Smooth muscle cell (in vitro differentiated cells): Measurements from ENCODE around the gene ATG10. TPM values are rescaled to one million over a fixed set of nuclear protein-coding genes. Genes with fewer than 3 reads are reported as not detected.

Experiments used
- DNase-seq: peaks from one replicate; lab custom pipeline; 2025; ENCODE audit not compliant: unreplicated experiment; lab: John Stamatoyannopoulos, UW
- H2AFZ ChIP-seq: fragments of 200-600 bp; sonication (generic); 2 replicates; pipeline ENCODE4 v1.6.0; 2016; ENCODE audit warnings: antibody characterized with exemption, low read depth, mild to moderate bottlenecking
- H3F3A ChIP-seq: fragments of 200-600 bp; sonication (generic); 2 replicates; pipeline ENCODE4 v1.6.0; 2017; ENCODE audit warnings: antibody characterized with exemption, low read depth
- H3K27ac ChIP-seq: fragments of 200-600 bp; sonication (generic); 2 replicates; pipeline ENCODE4 v1.5.1; 2016; ENCODE audit warnings: low read depth, mild to moderate bottlenecking
- H3K27me3 ChIP-seq: fragments of 200-600 bp; sonication (generic); 2 replicates; pipeline ENCODE4 v1.6.1; 2016; ENCODE audit warnings: low read depth, mild to moderate bottlenecking
- H3K36me3 ChIP-seq: fragments of 200-600 bp; sonication (generic); 2 replicates; pipeline ENCODE4 v1.5.1; 2016; ENCODE audit warnings: low read depth
- H3K4me1 ChIP-seq: fragments of 200-600 bp; sonication (generic); 2 replicates; pipeline ENCODE4 v1.5.1; 2016; ENCODE audit warnings: low read depth
- H3K4me2 ChIP-seq: fragments of 200-600 bp; sonication (generic); 2 replicates; pipeline ENCODE4 v1.6.0; 2016; ENCODE audit warnings: mild to moderate bottlenecking
- H3K4me3 ChIP-seq: fragments of 200-600 bp; sonication (generic); 2 replicates; pipeline ENCODE4 v1.5.1; 2016; ENCODE audit warnings: mild to moderate bottlenecking
- H3K79me2 ChIP-seq: fragments of 200-600 bp; sonication (generic); 2 replicates; pipeline ENCODE4 v1.6.0; 2016; ENCODE audit warnings: low read depth, mild to moderate bottlenecking
- H3K9ac ChIP-seq: fragments of 200-600 bp; sonication (generic); 2 replicates; pipeline ENCODE4 v1.6.0; 2016; ENCODE audit warnings: low read depth
- H3K9me3 ChIP-seq: fragments of 200-600 bp; sonication (generic); replicated peaks from 2 replicates; pipeline ENCODE4 v1.5.1; 2016; ENCODE audit warnings: low read depth
- H4K20me1 ChIP-seq: fragments of 200-600 bp; sonication (generic); 2 replicates; pipeline ENCODE4 v1.6.0; 2016; ENCODE audit warnings: low read depth
- WGBS: methylation state at CpG from one replicate; pipeline ENCODE4 v1.1.7; 2016; ENCODE audit warnings: low lambda C conversion rate; 5-methylcytosine and 5-hydroxymethylcytosine counted together
- polyA plus RNA-seq: library from polyadenylated mRNA; unstranded; fragments of >200 nt; fragmentation: Nextera tagmentation; extraction: Ambion mirVana; gene quantifications from 2 replicates; pipeline ENCODE4 v1.2.1, GENCODE V29; 2016
- total RNA-seq: library from RNA; depleted of rRNA; stranded (reverse); fragments of >200 nt; gene quantifications from 2 replicates; pipeline ENCODE4 v1.2.3, GENCODE V29; 2014
- TF ChIP-seq, protein P1 (sequence below): fragments of 200-600 bp; sonication (generic); IDR thresholded peaks from 2 replicates; pipeline ENCODE4 v1.5.1; 2017; ENCODE audit warnings: borderline replicate concordance, mild to moderate bottlenecking, antibody characterized with exemption; ENCODE audit not compliant: insufficient read depth, poor library complexity, severe bottlenecking

ATG10 gene
- total and polyA plus RNA-seq, 2 experiments from 2014 or later, result 7.2 to 12.5 TPM

DNA sequence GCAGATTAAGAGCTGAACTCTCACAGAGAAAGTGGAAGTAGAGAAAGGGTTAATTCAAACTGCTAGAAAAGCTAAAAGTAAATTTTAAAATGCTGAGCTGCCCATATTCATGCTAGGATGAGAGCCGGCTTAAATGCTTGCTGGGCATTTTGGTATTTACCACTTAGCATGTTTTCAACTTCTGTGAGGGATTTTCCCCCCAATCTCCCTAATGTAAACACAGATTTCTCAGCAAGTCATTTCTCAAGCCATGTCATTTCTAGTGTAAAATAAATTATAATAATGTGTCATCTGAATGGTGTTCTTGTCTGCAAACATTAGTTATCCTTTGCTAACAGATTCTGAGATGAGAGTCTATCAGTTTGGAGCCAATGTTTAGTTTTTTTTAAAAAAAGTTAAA is 284.0 kb downstream of the ATG10 start:
- no peaks in the 10 kb centered on the region for H3K27me3 ChIP-seq
- H4K20me1 ChIP-seq, result no peaks in the 10 kb centered on the region
- no peaks in the 10 kb centered on the region for H3K9me3 ChIP-seq
- no peaks in the 10 kb centered on the region for H3K79me2 ChIP-seq
- TF ChIP-seq, protein P1, sequence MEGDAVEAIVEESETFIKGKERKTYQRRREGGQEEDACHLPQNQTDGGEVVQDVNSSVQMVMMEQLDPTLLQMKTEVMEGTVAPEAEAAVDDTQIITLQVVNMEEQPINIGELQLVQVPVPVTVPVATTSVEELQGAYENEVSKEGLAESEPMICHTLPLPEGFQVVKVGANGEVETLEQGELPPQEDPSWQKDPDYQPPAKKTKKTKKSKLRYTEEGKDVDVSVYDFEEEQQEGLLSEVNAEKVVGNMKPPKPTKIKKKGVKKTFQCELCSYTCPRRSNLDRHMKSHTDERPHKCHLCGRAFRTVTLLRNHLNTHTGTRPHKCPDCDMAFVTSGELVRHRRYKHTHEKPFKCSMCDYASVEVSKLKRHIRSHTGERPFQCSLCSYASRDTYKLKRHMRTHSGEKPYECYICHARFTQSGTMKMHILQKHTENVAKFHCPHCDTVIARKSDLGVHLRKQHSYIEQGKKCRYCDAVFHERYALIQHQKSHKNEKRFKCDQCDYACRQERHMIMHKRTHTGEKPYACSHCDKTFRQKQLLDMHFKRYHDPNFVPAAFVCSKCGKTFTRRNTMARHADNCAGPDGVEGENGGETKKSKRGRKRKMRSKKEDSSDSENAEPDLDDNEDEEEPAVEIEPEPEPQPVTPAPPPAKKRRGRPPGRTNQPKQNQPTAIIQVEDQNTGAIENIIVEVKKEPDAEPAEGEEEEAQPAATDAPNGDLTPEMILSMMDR, result no peak
- H3K9ac ChIP-seq, result no peak overlapping the region
- DNase-seq, result no peak
- no peaks in the 10 kb centered on the region for H3K36me3 ChIP-seq
- H2AFZ ChIP-seq, result no peak overlapping the region
- H3K27ac ChIP-seq, result no peak overlapping the region
- no peaks in the 10 kb centered on the region for H3F3A ChIP-seq
- 11% methylated on average over 1 of the region's 1 CpG for WGBS
- no peak overlapping the region for H3K4me2 ChIP-seq
- no peaks in the 10 kb centered on the region for H3K4me1 ChIP-seq
- H3K4me3 ChIP-seq, result no peak overlapping the region

DNA sequence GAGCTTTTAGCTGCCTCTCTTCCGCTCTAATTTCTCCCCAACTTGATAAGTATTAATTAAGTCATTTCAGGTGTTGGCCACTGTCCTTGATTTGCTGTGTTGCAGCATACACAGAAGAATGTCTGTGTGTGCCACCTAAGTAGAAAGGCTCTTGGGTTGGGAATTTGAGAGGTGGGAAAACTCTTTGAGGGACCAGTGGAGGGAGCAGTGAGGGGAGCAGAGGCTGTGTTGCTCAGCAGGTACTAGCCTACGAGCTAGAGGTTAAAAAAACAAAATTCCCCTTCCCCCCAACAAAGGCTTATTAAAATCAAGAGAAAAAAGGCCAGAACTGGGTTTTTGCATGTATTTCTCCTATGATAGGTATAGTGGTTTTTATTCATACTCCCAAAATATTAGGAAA is 285.4 kb downstream of the ATG10 start:
- no peak overlapping the region for H2AFZ ChIP-seq
- no peaks in the 10 kb centered on the region for H3K9me3 ChIP-seq
- H3F3A ChIP-seq, result no peaks in the 10 kb centered on the region
- DNase-seq, result no peak
- WGBS, result 81% methylated on average over 2 of the region's 2 CpGs
- no peak overlapping the region for H3K4me2 ChIP-seq
- no peaks in the 10 kb centered on the region for H3K79me2 ChIP-seq
- no peaks in the 10 kb centered on the region for H3K36me3 ChIP-seq
- no peaks in the 10 kb centered on the region for H4K20me1 ChIP-seq
- TF ChIP-seq, protein P1, result no peak
- no peak overlapping the region for H3K9ac ChIP-seq
- no peaks in the 10 kb centered on the region for H3K4me1 ChIP-seq
- no peak overlapping the region for H3K4me3 ChIP-seq
- H3K27me3 ChIP-seq, result no peaks in the 10 kb centered on the region
- H3K27ac ChIP-seq, result no peak overlapping the region

DNA sequence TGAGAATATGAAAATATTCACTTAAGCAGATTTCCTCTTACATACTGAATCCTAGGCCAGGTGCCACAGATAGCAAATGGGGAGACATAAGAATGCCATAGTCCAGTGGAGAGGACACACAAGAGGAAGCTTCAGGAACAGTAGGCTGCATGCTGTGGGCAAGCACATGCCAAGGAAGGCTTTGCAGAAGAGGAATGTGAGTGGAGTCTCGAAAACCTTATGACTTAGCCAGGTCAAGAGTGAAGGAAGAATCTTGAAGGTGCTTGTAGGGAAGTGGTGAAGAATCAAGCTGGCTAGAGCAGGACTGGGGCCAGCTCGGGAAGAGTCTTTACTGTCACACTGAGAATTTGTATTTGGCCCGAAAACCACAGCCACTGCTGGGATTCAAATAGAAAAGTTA is 285.9 kb downstream of the ATG10 start:
- Histone ChIP-seq H3K36me3 (no peaks in the 10 kb centered on the region), H3K4me1 (no peaks in the 10 kb centered on the region), H3K4me3 (no peak overlapping the region), H3K27ac (no peak overlapping the region), H3K27me3 (no peaks in the 10 kb centered on the region), H2AFZ (no peak overlapping the region), H3K9ac (no peak overlapping the region), H3K79me2 (no peaks in the 10 kb centered on the region), H3K4me2 (no peak overlapping the region), H4K20me1 (no peaks in the 10 kb centered on the region), H3K9me3 (no peaks in the 10 kb centered on the region), H3F3A (no peaks in the 10 kb centered on the region)
- DNase-seq, result no peak
- TF ChIP-seq, protein P1, result no peak
- WGBS, result 85% methylated on average over 3 of the region's 3 CpGs

DNA sequence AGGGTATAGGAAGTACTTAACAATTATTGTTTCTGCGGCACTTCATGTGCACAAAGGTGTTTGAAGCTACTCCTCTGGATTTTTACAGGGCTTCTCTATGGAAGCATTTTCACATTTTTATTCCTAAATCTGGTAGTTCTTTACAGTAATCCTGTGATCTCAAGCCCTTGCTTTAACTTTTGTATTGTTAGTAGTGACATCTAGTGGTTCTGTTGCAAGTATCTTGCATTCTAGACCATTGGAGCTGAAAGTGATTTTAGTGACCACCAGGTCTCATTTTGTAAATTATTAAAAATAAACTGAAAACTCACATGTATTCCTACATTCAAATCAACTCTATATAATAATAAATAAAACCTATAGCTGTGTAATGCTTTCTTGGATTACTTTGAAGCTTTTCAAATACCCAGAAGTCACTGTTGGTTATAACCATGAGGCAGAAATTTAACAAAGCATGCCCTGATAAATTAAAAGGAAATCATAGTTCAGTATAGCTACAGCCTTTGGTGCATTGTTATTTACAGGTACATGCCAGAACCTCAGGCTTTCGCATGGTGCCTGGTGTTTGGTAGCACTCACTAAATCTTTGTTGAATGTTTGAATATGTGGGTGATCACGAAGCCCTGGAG is 287.5 kb downstream of the ATG10 start:
- Histone ChIP-seq H3K27me3 (no peaks in the 10 kb centered on the region), H2AFZ (no peak overlapping the region), H3K4me1 (no peaks in the 10 kb centered on the region), H3F3A (no peaks in the 10 kb centered on the region), H3K36me3 (no peaks in the 10 kb centered on the region), H4K20me1 (no peaks in the 10 kb centered on the region), H3K9me3 (no peaks in the 10 kb centered on the region), H3K27ac (no peak overlapping the region), H3K79me2 (no peaks in the 10 kb centered on the region), H3K4me3 (no peak overlapping the region), H3K4me2 (no peak overlapping the region), H3K9ac (no peak overlapping the region)
- TF ChIP-seq, protein P1, result peak; percentile 37
- 88% methylated on average over 3 of the region's 3 CpGs for WGBS
- DNase-seq, result no peak
